OCI-LY7 (cell line): ENCODE results near the gene ADGRD1. TPM values are rescaled to one million over a fixed set of nuclear protein-coding genes. Genes with fewer than 3 reads are reported as not detected.

Source experiments
- BruUV-seq: library from RNA; stranded (reverse); fragments of 400-500 nt; replicated peaks from 2 replicates; lab custom pipeline; 2021; lab: Mats Ljungman, UMichigan
- CTCF ChIA-PET: fragments of 300-600 bp; sonication (Branson Sonifier 250); formaldehyde crosslinking; loops from one replicate; lab custom pipeline; 2022; ENCODE audit warnings: antibody characterized with exemption; ENCODE audit not compliant: unreplicated experiment; lab: Charles Lee
- POLR2A ChIA-PET: fragments of 300-600 bp; sonication (Branson Sonifier 250); formaldehyde crosslinking; loops from one replicate; lab custom pipeline; 2022; ENCODE audit warnings: antibody characterized with exemption; lab: Charles Lee
- DNase-seq: peaks from one replicate; pipeline ENCODE4 v3.0.0-alpha.2; 2015; ENCODE audit warnings: low spot score
- H2AFZ ChIP-seq: fragments of 200-600 bp; sonication (generic), shearing (Covaris generic); 2 replicates; pipeline ENCODE4 v1.6.1; 2014; ENCODE audit warnings: mild to moderate bottlenecking, antibody characterized with exemption, low read length, moderate library complexity
- H3K27ac ChIP-seq: fragments of 200-600 bp; sonication (generic); 2 replicates; pipeline ENCODE4 v1.5.1; 2014; ENCODE audit warnings: mixed run types, low read depth, mild to moderate bottlenecking, moderate library complexity, low read length, inconsistent platforms; ENCODE audit not compliant: poor library complexity, severe bottlenecking
- H3K36me3 ChIP-seq: fragments of 200-600 bp; sonication (generic); 2 replicates; pipeline ENCODE4 v1.6.1; 2014; ENCODE audit warnings: mild to moderate bottlenecking, antibody characterized with exemption, low read length, moderate library complexity, mixed read lengths; ENCODE audit not compliant: insufficient read depth
- H3K4me1 ChIP-seq: fragments of 200-600 bp; sonication (generic); 2 replicates; pipeline ENCODE4 v1.5.1; 2014; ENCODE audit warnings: mild to moderate bottlenecking, low read length; ENCODE audit not compliant: insufficient read depth, poor library complexity, severe bottlenecking
- H3K4me2 ChIP-seq: fragments of 200-600 bp; sonication (generic); 2 replicates; pipeline ENCODE4 v1.6.1; 2014; ENCODE audit warnings: mild to moderate bottlenecking, low read length
- H3K4me3 ChIP-seq: fragments of 200-600 bp; sonication (generic); 2 replicates; pipeline ENCODE4 v1.5.1; 2014; ENCODE audit warnings: mild to moderate bottlenecking, low read depth, low read length; ENCODE audit not compliant: poor library complexity, severe bottlenecking
- H3K79me2 ChIP-seq: fragments of 200-600 bp; sonication (generic); 2 replicates; pipeline ENCODE4 v1.6.1; 2016; ENCODE audit warnings: low read depth, mild to moderate bottlenecking, low read length, moderate library complexity, mixed read lengths; ENCODE audit not compliant: insufficient read depth
- H3K9me2 ChIP-seq: fragments of 200-600 bp; sonication (generic); 2 replicates; pipeline ENCODE4 v1.6.1; 2016; ENCODE audit warnings: mild to moderate bottlenecking, low read length, mixed read lengths; ENCODE audit not compliant: insufficient read depth
- H3K9me3 ChIP-seq: fragments of 200-600 bp; sonication (generic); 2 replicates; pipeline ENCODE4 v1.6.1; 2014; ENCODE audit warnings: mild to moderate bottlenecking, mixed run types, low read length, mixed read lengths
- H4K20me1 ChIP-seq: fragments of 200-600 bp; sonication (generic); 2 replicates; pipeline ENCODE4 v1.6.1; 2014; ENCODE audit warnings: mild to moderate bottlenecking, antibody characterized with exemption, low read length, moderate library complexity, mixed read lengths; ENCODE audit not compliant: insufficient read depth
- EZH2phosphoT487 ChIP-seq: fragments of 200-600 bp; sonication (generic); IDR thresholded peaks from 2 replicates; pipeline ENCODE4 v1.6.1; 2018; ENCODE audit warnings: low read depth, borderline replicate concordance, mild to moderate bottlenecking, mixed run types, antibody characterized with exemption, low read length, moderate library complexity, mixed read lengths
- intact Hi-C: fragments of 100-400 bp; cut with micrococcal nuclease; formaldehyde crosslinking; loops from one replicate; pipeline ENCODE4 v1.10.0; 2022; ENCODE audit not compliant: unreplicated experiment
- total RNA-seq, 2 experiments: library from RNA; depleted of rRNA in 1 of 2; stranded (reverse); fragments of >200 nt in 1 of 2; shearing (Covaris generic) in 1 of 2; gene quantifications; 2 replicates each; pipeline ENCODE4 v1.2.3, GENCODE V29; 2014 to 2022
- TF ChIP-seq, protein P1 (sequence below): fragments of 200-600 bp; sonication (generic); conservative IDR thresholded peaks from 2 replicates; pipeline ENCODE4 v1.5.1; 2014; ENCODE audit warnings: mild to moderate bottlenecking, antibody characterized with exemption, low read length, moderate library complexity, mixed read lengths

ADGRD1 gene
- total RNA-seq, 2 experiments from 2014 or later: 1.0 to 1.7 TPM

DNA sequence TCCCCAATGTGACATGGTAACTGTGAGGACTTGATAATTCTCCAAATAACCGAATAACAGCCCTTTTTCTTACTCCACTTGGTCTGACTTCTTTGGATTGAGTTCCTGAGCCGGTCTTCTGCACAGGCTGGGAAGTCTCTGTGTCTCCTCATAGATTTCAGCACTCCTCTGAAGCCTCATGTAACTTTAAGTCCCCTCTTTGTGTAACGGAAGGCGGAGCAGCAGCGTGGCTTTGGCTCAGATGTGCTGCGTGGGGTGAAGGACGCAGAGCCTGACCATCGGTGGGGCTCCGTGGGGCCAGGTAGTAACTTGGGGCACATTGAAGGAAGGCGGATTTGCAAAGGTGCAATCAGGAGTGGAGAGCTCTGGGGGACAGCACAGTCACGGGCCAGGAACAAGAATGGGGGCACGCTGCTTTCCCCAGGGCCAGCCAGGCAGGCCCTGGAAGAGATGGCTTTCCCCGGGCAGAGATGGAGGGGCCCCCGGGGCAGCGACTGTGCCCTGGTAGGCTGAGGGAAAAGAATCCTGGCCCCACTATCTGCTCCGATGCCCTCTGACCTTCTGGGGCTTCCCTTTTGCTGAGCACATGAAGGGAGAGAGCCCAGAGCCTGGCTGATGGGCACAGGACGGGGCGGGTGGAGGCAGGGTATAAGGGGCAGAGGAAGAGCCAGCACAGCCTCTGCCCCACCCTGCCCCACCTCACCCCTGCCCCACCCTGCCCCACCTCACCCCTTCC, 56.9 kb downstream of the ADGRD1 start:
- intact Hi-C loops: no loop called here
- Histone ChIP-seq H3K27ac (no peak overlapping the region), H3K4me3 (no peak overlapping the region), H3K9me2 (no peaks in the 10 kb centered on the region), H4K20me1 (no peaks in the 10 kb centered on the region), H2AFZ (no peak overlapping the region), H3K4me1 (no peaks in the 10 kb centered on the region), H3K36me3 (no peaks in the 10 kb centered on the region), H3K4me2 (no peak overlapping the region), H3K79me2 (no peaks in the 10 kb centered on the region), H3K9me3 (no peaks in the 10 kb centered on the region)
- DNase-seq: no peak
- TF ChIP-seq EZH2phosphoT487: no peak
- TF ChIP-seq, protein P1, sequence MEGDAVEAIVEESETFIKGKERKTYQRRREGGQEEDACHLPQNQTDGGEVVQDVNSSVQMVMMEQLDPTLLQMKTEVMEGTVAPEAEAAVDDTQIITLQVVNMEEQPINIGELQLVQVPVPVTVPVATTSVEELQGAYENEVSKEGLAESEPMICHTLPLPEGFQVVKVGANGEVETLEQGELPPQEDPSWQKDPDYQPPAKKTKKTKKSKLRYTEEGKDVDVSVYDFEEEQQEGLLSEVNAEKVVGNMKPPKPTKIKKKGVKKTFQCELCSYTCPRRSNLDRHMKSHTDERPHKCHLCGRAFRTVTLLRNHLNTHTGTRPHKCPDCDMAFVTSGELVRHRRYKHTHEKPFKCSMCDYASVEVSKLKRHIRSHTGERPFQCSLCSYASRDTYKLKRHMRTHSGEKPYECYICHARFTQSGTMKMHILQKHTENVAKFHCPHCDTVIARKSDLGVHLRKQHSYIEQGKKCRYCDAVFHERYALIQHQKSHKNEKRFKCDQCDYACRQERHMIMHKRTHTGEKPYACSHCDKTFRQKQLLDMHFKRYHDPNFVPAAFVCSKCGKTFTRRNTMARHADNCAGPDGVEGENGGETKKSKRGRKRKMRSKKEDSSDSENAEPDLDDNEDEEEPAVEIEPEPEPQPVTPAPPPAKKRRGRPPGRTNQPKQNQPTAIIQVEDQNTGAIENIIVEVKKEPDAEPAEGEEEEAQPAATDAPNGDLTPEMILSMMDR: no peak
- no TSS peak for BruUV-seq
- POLR2A ChIA-PET: no interaction called here
- CTCF ChIA-PET: no interaction called here

DNA sequence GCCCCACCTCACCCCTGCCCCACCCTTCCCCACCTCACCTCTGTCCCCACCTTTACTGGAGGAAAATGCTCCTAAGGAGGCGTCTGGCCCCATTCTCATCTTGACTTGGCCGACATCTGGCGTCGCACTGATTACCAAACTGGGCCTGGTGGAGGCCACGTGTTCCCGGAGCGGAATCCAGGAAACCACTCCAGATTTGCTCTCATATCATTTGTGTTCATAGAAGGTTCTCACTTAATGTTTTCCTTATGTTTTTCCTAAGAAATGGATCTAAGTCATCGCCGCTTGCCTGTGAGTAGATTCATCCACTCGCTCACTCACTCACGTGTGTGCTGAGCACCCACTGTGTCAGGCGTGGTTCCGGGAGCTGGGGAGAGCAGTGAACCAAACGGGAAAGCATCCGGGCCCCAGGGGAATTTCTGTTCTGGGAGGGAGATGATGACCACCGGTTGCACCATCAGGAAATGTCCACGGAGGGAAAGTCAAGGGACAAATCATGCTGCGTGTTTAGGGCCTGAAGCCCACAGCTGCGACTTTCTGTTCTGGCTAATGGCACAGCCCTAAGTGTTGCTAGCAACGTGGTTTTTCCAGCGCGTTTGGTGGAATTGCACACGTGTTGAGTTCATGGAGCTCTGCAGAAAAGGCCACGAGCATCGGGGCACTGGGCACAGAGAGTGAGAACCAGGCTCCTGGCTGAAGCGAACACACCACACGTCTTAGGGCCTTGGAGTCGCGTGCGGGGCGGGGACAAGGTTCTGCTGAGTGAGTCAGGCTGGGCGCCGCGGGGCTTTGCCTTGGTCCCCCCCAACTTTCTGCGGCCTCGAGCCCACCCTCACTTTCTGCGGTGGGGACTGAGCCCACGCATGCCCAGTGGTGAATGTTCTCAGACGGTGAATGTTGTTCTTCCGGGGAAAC, 57.7 kb downstream of the ADGRD1 start:
- Histone ChIP-seq H3K4me1 (no peaks in the 10 kb centered on the region), H3K79me2 (no peaks in the 10 kb centered on the region), H4K20me1 (no peaks in the 10 kb centered on the region), H3K9me3 (no peaks in the 10 kb centered on the region), H3K27ac (no peak overlapping the region), H3K36me3 (no peaks in the 10 kb centered on the region), H2AFZ (no peak overlapping the region), H3K4me3 (no peak overlapping the region), H3K9me2 (no peaks in the 10 kb centered on the region), H3K4me2 (no peak overlapping the region)
- CTCF ChIA-PET: no interaction called here
- intact Hi-C loops: no loop called here
- POLR2A ChIA-PET: interaction anchor here (1.0 kb wide), 1 partner anchor 9 kb away, joined by 3 read pairs; no protein-coding TSS in a partner anchor
- TF ChIP-seq EZH2phosphoT487: no peak
- TF ChIP-seq, protein P1: no peak
- no peak for DNase-seq
- BruUV-seq: no TSS peak
